ENCODE measurements around the gene RPS2. TPM values are rescaled to one million over a fixed set of nuclear protein-coding genes. Genes with fewer than 3 reads are reported as not detected.
A peak's percentile ranks its signal among the peaks of the same experiment; 100 is the strongest.

RPS2 gene
- total RNA-seq, 1 experiment from 2014 or later, result 5,018 TPM

DNA sequence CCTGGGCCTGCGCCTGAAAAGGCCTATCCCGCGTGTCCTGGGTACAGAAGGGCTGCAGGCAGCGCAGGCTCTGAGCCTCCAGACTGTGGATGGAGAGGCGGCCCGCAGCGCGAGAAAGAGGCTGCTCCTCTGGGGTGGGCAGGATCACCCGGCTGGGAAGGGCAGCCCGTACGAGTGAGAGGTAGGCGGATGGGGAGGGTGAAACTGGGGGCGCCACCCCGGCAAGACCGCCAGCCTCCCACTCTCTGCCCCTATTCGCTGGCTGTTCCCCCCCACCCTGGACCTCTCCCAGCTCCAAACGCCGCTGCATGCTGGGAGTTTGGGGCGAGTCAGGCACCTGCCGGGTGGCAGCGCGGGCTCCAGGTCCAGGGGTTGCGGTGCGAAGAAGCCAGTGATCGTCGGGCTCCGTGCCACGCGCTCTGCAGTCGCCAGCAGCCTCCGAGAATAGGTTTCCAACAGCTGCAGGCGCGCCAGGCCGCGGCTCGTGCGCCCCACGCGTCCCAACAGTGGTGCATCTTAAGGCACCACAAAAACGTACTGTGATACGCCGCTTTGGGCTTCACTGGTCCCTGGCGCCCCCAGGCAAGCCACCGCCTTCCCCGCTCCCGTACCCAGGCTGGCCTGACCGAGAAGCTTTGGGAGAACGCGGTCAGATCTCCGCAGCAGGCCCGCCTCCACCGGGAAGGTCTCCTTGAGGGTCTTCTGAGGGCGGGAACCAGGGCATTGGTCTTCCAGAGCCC lies 15.6 kb upstream of the RPS2 start:
- peak; percentile 87 for DNase-seq
- Histone ChIP-seq H3K27me3 (ENCODE audit: control insufficient read depth, insufficient read depth, low read length) (peaks cover 45% of the 10 kb centered on the region), H3K4me3 (ENCODE audit: insufficient read depth, low read depth, low read length) (peak overlapping the region; percentile 48; the same call in 1 of the 2 replicates)

DNA sequence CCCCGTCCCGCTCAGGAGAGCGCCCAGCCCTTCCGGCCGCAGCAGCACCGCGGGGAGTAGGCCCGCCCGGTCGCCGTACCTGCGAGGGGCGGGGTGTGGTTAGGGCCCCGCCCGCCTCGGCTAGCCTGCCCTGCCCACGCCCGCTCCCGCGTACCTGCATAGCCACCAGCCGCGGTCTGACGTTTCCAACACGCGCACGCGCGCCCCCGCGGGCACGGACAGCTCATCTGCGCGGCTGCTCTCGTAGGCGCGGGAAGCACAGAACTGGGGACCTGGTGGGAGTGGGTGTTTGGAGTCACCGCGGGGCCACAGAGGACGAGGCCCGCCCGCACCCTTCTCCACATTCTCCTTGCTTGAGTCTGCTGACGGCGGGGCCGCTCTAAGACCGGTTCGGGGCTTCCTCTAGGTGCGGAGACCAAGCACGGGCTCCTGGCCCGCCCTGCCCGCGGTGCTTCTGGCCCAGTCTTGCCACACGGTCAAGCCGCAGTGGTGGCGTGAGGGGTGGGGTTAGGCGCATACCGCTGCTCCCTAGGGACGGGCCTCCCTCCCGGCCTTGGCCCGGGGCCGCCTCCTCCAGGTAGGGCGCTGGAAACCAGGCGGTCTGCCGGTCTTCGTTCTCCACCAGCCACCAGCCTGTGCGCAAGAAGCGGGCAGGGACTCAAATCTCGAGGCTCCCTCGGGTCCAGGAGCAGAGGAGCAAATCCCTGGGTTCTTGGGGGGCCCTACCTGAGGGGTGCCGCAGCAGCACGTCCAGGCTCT lies 14.8 kb upstream of the RPS2 start:
- peaks cover 45% of the 10 kb centered on the region for H3K27me3 ChIP-seq (ENCODE audit: control insufficient read depth, insufficient read depth, low read length)
- peak overlapping the region; percentile 48 for H3K4me3 ChIP-seq (ENCODE audit: insufficient read depth, low read depth, low read length)
- peaks cover 9% of the 10 kb centered on the region for H3K36me3 ChIP-seq (replicated peaks; ENCODE audit: control insufficient read depth, insufficient read depth, low read length)
- peak; percentile 97 for DNase-seq

More for the DNA sequence above, 15.6 kb upstream of the RPS2 start:
- H3K36me3 ChIP-seq (replicated peaks; ENCODE audit: control insufficient read depth, insufficient read depth, low read length), result peaks cover 5% of the 10 kb centered on the region

DNA sequence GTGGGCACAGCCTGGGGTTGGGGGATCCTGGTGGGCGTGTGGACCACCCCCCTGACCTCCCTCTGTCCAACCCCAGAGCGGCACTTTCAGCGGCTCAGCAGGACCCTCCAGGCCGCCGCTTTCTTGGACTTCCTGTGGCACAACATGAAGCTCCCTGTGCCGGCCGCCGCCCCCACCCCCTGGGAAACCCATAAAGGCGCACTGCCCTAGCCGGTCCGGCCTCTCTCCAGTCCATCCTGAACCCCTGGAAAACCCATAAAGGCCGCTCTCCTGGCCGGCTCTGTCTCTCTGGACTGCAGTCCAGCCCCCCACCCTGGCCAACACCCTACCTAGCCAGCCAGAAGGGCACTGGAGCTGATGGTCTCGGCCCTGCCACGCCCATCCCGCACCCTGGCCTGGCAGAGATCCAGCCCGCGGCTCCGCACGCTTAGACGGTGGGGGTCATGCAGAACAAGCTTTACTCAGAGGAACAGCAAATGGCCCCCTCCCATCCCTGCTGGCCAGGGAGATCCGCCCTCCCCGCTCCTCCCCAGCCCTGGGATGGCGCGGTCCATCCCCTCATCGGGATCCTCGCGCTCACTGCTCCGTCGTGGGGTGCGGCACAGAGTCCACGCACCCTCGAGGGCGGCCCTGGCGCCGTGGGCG lies 14.0 kb upstream of the RPS2 start:
- DNase-seq, result peak; percentile 93
- peaks cover 9% of the 10 kb centered on the region for H3K36me3 ChIP-seq (replicated peaks; ENCODE audit: control insufficient read depth, insufficient read depth, low read length)
- H3K27me3 ChIP-seq (ENCODE audit: control insufficient read depth, insufficient read depth, low read length), result peaks cover 44% of the 10 kb centered on the region
- peak overlapping the region; percentile 48 for H3K4me3 ChIP-seq (ENCODE audit: insufficient read depth, low read depth, low read length)

GRCh38 chr16:1977875-1978268 lies 13.2 kb upstream of the RPS2 start:
- DNase-seq, result no peak

GRCh38 chr16:1976951-1977874 lies 12.6 kb upstream of the RPS2 start:
- H3K36me3 ChIP-seq (replicated peaks; ENCODE audit: control insufficient read depth, insufficient read depth, low read length), result peaks cover 9% of the 10 kb centered on the region
- no peak for DNase-seq

More at GRCh38 chr16:1977875-1978268, 13.2 kb upstream of the RPS2 start:
- Histone ChIP-seq H3K4me3 (ENCODE audit: insufficient read depth, low read depth, low read length) (no peak overlapping the region), H3K36me3 (replicated peaks; ENCODE audit: control insufficient read depth, insufficient read depth, low read length) (peaks cover 9% of the 10 kb centered on the region), H3K27me3 (ENCODE audit: control insufficient read depth, insufficient read depth, low read length) (peaks cover 37% of the 10 kb centered on the region)

DNA sequence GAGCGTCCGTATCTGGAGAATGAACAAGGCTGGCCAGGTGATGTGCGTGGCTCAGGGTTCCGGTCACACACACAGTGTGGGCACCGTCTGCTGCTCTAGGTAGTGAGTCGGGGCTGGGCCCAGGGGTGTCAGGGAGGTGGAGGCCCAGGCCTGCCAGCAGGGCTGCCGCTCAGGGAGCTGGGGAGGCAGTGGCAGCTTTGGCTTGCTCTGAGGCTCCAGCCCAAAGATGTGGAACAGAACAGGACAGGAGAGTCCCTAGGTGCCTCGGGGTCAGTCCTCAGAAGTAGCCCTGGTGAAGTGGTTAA lies 11.5 kb upstream of the RPS2 start:
- H3K36me3 ChIP-seq (replicated peaks; ENCODE audit: control insufficient read depth, insufficient read depth, low read length), result peaks cover 9% of the 10 kb centered on the region
- no peak overlapping the region for H3K4me3 ChIP-seq (ENCODE audit: insufficient read depth, low read depth, low read length)
- DNase-seq, result no peak
- H3K27me3 ChIP-seq (ENCODE audit: control insufficient read depth, insufficient read depth, low read length), result peaks cover 20% of the 10 kb centered on the region

More at GRCh38 chr16:1976951-1977874, 12.6 kb upstream of the RPS2 start:
- peaks cover 30% of the 10 kb centered on the region for H3K27me3 ChIP-seq (ENCODE audit: control insufficient read depth, insufficient read depth, low read length)
- H3K4me3 ChIP-seq (ENCODE audit: insufficient read depth, low read depth, low read length), result no peak overlapping the region

- Histone ChIP-seq H3K36me3 (replicated peaks; ENCODE audit: control insufficient read depth, insufficient read depth, low read length) (peaks cover 9% of the 10 kb centered on the region), H3K27me3 (ENCODE audit: control insufficient read depth, insufficient read depth, low read length) (peaks cover 14% of the 10 kb centered on the region), H3K4me3 (ENCODE audit: insufficient read depth, low read depth, low read length) (no peak overlapping the region)
- no peak for DNase-seq
Measured at GRCh38 chr16:1975432-1976215, 11.0 kb upstream of the RPS2 start.

DNA sequence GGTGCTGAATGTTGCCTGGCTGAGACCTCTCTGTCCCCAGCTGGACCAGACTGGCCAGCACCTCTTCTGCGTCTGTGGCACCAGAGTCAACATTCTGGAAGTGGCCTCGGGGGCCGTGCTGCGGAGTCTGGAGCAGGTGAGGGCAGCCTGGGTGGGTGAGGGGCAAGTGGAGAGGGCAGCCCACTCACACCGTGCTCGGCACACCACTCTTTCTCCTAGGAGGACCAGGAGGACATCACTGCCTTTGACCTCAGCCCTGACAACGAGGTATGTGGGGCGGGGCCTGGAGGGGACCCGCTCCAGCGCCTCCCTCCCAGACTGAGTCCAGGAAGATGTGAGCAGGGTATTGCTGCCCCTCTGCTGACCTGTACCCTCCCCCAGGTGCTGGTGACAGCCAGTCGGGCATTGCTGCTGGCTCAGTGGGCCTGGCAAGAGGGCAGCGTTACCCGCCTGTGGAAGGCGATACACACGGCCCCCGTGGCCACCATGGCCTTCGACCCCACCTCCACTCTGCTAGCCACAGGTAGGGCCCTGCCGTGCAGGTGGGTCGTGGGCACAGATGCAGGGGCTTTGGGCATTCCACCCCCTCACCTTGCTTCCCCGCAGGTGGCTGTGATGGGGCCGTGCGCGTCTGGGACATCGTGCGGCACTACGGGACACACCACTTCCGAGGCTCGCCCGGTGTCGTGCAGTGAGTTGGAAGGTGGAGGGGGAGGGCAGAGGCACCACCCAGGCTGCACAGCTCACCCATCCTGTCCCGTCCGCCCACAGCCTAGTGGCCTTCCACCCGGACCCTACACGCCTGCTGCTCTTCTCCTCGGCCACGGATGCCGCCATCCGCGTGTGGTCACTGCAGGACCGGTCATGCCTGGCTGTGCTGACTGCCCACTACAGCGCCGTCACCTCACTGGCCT lies 9.8 kb upstream of the RPS2 start:
- Histone ChIP-seq H3K4me3 (ENCODE audit: insufficient read depth, low read depth, low read length) (no peak overlapping the region), H3K36me3 (replicated peaks; ENCODE audit: control insufficient read depth, insufficient read depth, low read length) (peaks cover 9% of the 10 kb centered on the region), H3K27me3 (ENCODE audit: control insufficient read depth, insufficient read depth, low read length) (peaks cover 2% of the 10 kb centered on the region; the same call in 1 of the 2 replicates)
- no peak for DNase-seq

- no peaks in the 10 kb centered on the region for H3K27me3 ChIP-seq (ENCODE audit: control insufficient read depth, insufficient read depth, low read length)
- DNase-seq, result no peak
- no peak overlapping the region for H3K4me3 ChIP-seq (ENCODE audit: insufficient read depth, low read depth, low read length)
- H3K36me3 ChIP-seq (replicated peaks; ENCODE audit: control insufficient read depth, insufficient read depth, low read length), result peaks cover 9% of the 10 kb centered on the region
Measured at GRCh38 chr16:1973461-1974156, 9.0 kb upstream of the RPS2 start.

- peak; percentile 88 for DNase-seq
- H3K4me3 ChIP-seq (ENCODE audit: insufficient read depth, low read depth, low read length), result peak overlapping the region; percentile 97
- H3K36me3 ChIP-seq (replicated peaks; ENCODE audit: control insufficient read depth, insufficient read depth, low read length), result peaks cover 9% of the 10 kb centered on the region
- no peaks in the 10 kb centered on the region for H3K27me3 ChIP-seq (ENCODE audit: control insufficient read depth, insufficient read depth, low read length)
Measured at GRCh38 chr16:1972490-1972877, 7.9 kb upstream of the RPS2 start.

- H3K4me3 ChIP-seq (ENCODE audit: insufficient read depth, low read depth, low read length), result peak within 1 kb of the TSS; percentile 97
- DNase-seq, result peak; percentile 99
- H3K36me3 ChIP-seq (replicated peaks; ENCODE audit: control insufficient read depth, insufficient read depth, low read length), result peaks cover 8% of the 10 kb centered on the region
- H3K27me3 ChIP-seq (ENCODE audit: control insufficient read depth, insufficient read depth, low read length), result no peaks in the 10 kb centered on the region
Measured at GRCh38 chr16:1971796-1972489, 7.3 kb upstream of the RPS2 start, which contains the start of gene TBL3. TSS of gene TBL3 (plus strand) at chr16:1972053. CDS start at chr16:1972165, 112 bp downstream.
